ENCODE results near the gene STAG1.
"Not testable (repeated sequence)": the region's sequence is repeated elsewhere in the genome, so short reads cannot be mapped to it uniquely, and the experiment has no call there.

The STAG1 gene

GRCh38 chr3:136380530-136380929, 371.6 kb downstream of the STAG1 start:
- no peak for DNase-seq

GRCh38 chr3:136378011-136378410, 374.2 kb downstream of the STAG1 start:
- no peak for DNase-seq

GRCh38 chr3:136377508-136377907, 374.7 kb downstream of the STAG1 start:
- DNase-seq = no peak

GRCh38 chr3:136375800-136376199, 376.4 kb downstream of the STAG1 start:
- not testable (repeated sequence) for DNase-seq

GRCh38 chr3:136366289-136366688, 385.9 kb downstream of the STAG1 start:
- peak; percentile 8 for DNase-seq

GRCh38 chr3:136353461-136353860, 398.7 kb downstream of the STAG1 start:
- DNase-seq = no peak

- peak; percentile 7 for DNase-seq
Observed at GRCh38 chr3:136351905-136352304, 400.3 kb downstream of the STAG1 start.

- DNase-seq = no peak
Observed at GRCh38 chr3:136351351-136351750, 400.8 kb downstream of the STAG1 start.

GRCh38 chr3:136350557-136350956, 401.6 kb downstream of the STAG1 start:
- DNase-seq = no peak

GRCh38 chr3:136350132-136350531, 402.0 kb downstream of the STAG1 start:
- DNase-seq = no peak

- DNase-seq = no peak
Observed at GRCh38 chr3:136346486-136346885, 405.7 kb downstream of the STAG1 start.

- DNase-seq = peak; percentile 12
Observed at GRCh38 chr3:136343873-136344555, 408.2 kb downstream of the STAG1 start.

- DNase-seq = no peak
Observed at GRCh38 chr3:136343446-136343845, 408.7 kb downstream of the STAG1 start.

- DNase-seq = no peak
Observed at GRCh38 chr3:136336329-136337100, 415.7 kb downstream of the STAG1 start.

GRCh38 chr3:136334726-136335125, 417.5 kb downstream of the STAG1 start:
- DNase-seq = not testable (repeated sequence)

GRCh38 chr3:136334209-136334608, 418.0 kb downstream of the STAG1 start:
- no peak for DNase-seq

GRCh38 chr3:136332776-136333175, 419.4 kb downstream of the STAG1 start:
- DNase-seq = no peak

GRCh38 chr3:136332302-136332701, 419.9 kb downstream of the STAG1 start:
- no peak for DNase-seq

GRCh38 chr3:136330900-136331299, 421.3 kb downstream of the STAG1 start:
- peak; percentile 12 for DNase-seq

- no peak for DNase-seq
Observed at GRCh38 chr3:136329593-136329992, 422.6 kb downstream of the STAG1 start.

- DNase-seq = no peak
Observed at GRCh38 chr3:136327671-136328070, 424.5 kb downstream of the STAG1 start.

GRCh38 chr3:136326316-136326715, 425.9 kb downstream of the STAG1 start:
- no peak for DNase-seq

GRCh38 chr3:136311968-136312367, 440.2 kb downstream of the STAG1 start:
- DNase-seq = peak; percentile 1

- DNase-seq = no peak
Observed at GRCh38 chr3:136311261-136311660, 440.9 kb downstream of the STAG1 start.

All from OCI-M1 (cell line).